Fibroblast of lung (primary cell): Measurements from ENCODE around the gene ZNF654.

ENCODE experiments used
- EZH2 ChIP-seq: IDR thresholded peaks from 2 replicates; pipeline ENCODE4 v1.5.1; 2012; ENCODE audit warnings: low read length, control low read depth, mild to moderate bottlenecking; ENCODE audit errors: missing control alignments
- TF ChIP-seq, protein P1 (sequence below), 2 donors: IDR thresholded peaks in 1 of 2; conservative IDR thresholded peaks in 1 of 2; 1 replicate in 1 of 2; 2 replicates in 1 of 2; pipeline ENCODE4 v1.5.1; 2011 to 2012; ENCODE audit warnings: low read length in 2 of 2, control low read depth in 1 of 2, inconsistent platforms in 1 of 2, low read depth in 1 of 2, mild to moderate bottlenecking in 1 of 2

DNA sequence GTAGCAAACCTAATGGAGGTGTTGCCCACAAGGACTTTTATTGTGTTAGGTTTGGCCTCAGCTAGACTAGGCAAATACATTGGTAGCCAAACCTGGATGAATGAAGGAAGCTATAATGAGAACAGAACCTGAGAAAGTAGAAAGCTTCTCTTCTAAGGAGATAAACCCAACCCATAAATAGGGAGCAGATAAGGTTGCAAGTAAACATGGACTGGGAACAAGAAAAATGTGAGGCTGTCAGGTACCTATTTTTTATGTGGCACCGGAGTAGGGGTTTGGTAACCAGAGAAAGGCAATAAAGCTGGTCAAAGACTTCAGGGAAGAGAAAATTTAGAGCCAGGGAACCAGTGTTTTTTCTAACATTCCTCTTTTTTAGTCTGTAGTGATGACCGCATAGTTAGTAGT is 25.0 kb downstream of the ZNF654 start:
- TF ChIP-seq, protein P1, sequence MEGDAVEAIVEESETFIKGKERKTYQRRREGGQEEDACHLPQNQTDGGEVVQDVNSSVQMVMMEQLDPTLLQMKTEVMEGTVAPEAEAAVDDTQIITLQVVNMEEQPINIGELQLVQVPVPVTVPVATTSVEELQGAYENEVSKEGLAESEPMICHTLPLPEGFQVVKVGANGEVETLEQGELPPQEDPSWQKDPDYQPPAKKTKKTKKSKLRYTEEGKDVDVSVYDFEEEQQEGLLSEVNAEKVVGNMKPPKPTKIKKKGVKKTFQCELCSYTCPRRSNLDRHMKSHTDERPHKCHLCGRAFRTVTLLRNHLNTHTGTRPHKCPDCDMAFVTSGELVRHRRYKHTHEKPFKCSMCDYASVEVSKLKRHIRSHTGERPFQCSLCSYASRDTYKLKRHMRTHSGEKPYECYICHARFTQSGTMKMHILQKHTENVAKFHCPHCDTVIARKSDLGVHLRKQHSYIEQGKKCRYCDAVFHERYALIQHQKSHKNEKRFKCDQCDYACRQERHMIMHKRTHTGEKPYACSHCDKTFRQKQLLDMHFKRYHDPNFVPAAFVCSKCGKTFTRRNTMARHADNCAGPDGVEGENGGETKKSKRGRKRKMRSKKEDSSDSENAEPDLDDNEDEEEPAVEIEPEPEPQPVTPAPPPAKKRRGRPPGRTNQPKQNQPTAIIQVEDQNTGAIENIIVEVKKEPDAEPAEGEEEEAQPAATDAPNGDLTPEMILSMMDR (conservative IDR thresholded peaks at IDR 0.05 in 1 of 2, IDR thresholded peaks at IDR 0.05 in 1 of 2; ENCODE audit: low read depth in 1 of 2, low read length in 2 of 2) = no peak
- no peak for TF ChIP-seq EZH2
